Measurements from ENCODE around the gene PARP15. TPM values are rescaled to one million over a fixed set of nuclear protein-coding genes. Genes with fewer than 3 reads are reported as not detected.

PARP15 gene
- total RNA-seq, 1 experiment from 2014 or later, result 0.24 TPM

- no peak for DNase-seq
- H2BK12ac ChIP-seq (ENCODE audit: insufficient read length, low read depth, low read length), result no peak overlapping the region
- no peak overlapping the region for H2AFZ ChIP-seq (ENCODE audit: low read length)
Observed at GRCh38 chr3:122627301-122627700, 49.9 kb downstream of the PARP15 start.

More at GRCh38 chr3:122627301-122627700, 49.9 kb downstream of the PARP15 start:
- no peak overlapping the region for H4K8ac ChIP-seq (replicated peaks; ENCODE audit: insufficient read length, low read depth, low read length)
- no peak overlapping the region for H2AK5ac ChIP-seq (ENCODE audit: insufficient read length, low read length)
- no peak overlapping the region for H3K27ac ChIP-seq (ENCODE audit: insufficient read length, low read depth, low read length)
- Mint-ChIP-seq H3K9me3 (peaks cover 7 to 15% of the 10 kb centered on the region in 2 experiments), H3K27ac (no peak overlapping the region), H3K27me3 (ENCODE audit: low read depth) (peaks cover 1% of the 10 kb centered on the region; the same call in 1 of the 2 replicates), H3K36me3 (ENCODE audit: insufficient read depth in 1 of 3, low read depth in 3 of 3) (peaks cover 0 to 6% (median 0%) of the 10 kb centered on the region in 3 experiments; a peak in 1 of 7 replicates), H3K4me3 (no peak overlapping the region), H3K4me1 (peaks cover 2 to 4% of the 10 kb centered on the region in 2 experiments)
- no peak overlapping the region for H3T11ph ChIP-seq (ENCODE audit: low read length)
- H3K14ac ChIP-seq (ENCODE audit: insufficient read depth, low read length), result no peak overlapping the region
- no peak overlapping the region for H4K5ac ChIP-seq (ENCODE audit: insufficient read length, low read depth, low read length)
- TF ChIP-seq CTCF (conservative IDR thresholded peaks at IDR 0.05), result no peak
- H3K23me2 ChIP-seq (ENCODE audit: insufficient read length, low read depth, low read length, poor library complexity, severe bottlenecking), result no peaks in the 10 kb centered on the region
- no peaks in the 10 kb centered on the region for H4K20me1 ChIP-seq (ENCODE audit: control insufficient read depth, insufficient read depth, insufficient read length)
- no peak overlapping the region for H2BK15ac ChIP-seq (ENCODE audit: low read depth, low read length)
- no peak overlapping the region for H3K4me2 ChIP-seq (ENCODE audit: insufficient read depth, insufficient read length, low read length)
- H2BK120ac ChIP-seq (ENCODE audit: low read depth, low read length, poor library complexity, severe bottlenecking), result no peak overlapping the region
- no peak overlapping the region for H3K4ac ChIP-seq (ENCODE audit: low read depth, low read length)
- H3K9ac ChIP-seq (ENCODE audit: extremely low read depth, insufficient read length, low read length), result no peak overlapping the region
- no peaks in the 10 kb centered on the region for H3K79me1 ChIP-seq (ENCODE audit: insufficient read depth, low read depth, low read length, poor library complexity, severe bottlenecking)
- H3K79me2 ChIP-seq (ENCODE audit: insufficient read depth, low read length), result no peaks in the 10 kb centered on the region
- no peak overlapping the region for H4K91ac ChIP-seq (ENCODE audit: insufficient read length, low read depth, low read length)
- no peak overlapping the region for H3K23ac ChIP-seq (ENCODE audit: insufficient read length, low read depth, low read length)
- H3K18ac ChIP-seq (ENCODE audit: insufficient read length, low read depth, low read length), result no peak overlapping the region
- no peak overlapping the region for H3K56ac ChIP-seq (ENCODE audit: insufficient read length, low read depth, low read length)
- H3K4me1 ChIP-seq (ENCODE audit: insufficient read depth, low read length), result no peaks in the 10 kb centered on the region
- no peaks in the 10 kb centered on the region for H3K27me3 ChIP-seq (ENCODE audit: insufficient read depth, low read length)
- no peak overlapping the region for H2BK20ac ChIP-seq (ENCODE audit: low read depth, low read length, poor library complexity, severe bottlenecking)
- no peaks in the 10 kb centered on the region for H3K9me3 ChIP-seq (ENCODE audit: control insufficient read depth, low read depth, low read length)
- no CpG with 5 or more reads among the region's 1 CpG for WGBS (ENCODE audit: extremely low coverage, insufficient read length, low lambda C conversion rate)
- H2BK5ac ChIP-seq (ENCODE audit: insufficient read length, low read length), result no peak overlapping the region
